ENCODE measurements around the gene SOCS7.

Gene SOCS7

DNA sequence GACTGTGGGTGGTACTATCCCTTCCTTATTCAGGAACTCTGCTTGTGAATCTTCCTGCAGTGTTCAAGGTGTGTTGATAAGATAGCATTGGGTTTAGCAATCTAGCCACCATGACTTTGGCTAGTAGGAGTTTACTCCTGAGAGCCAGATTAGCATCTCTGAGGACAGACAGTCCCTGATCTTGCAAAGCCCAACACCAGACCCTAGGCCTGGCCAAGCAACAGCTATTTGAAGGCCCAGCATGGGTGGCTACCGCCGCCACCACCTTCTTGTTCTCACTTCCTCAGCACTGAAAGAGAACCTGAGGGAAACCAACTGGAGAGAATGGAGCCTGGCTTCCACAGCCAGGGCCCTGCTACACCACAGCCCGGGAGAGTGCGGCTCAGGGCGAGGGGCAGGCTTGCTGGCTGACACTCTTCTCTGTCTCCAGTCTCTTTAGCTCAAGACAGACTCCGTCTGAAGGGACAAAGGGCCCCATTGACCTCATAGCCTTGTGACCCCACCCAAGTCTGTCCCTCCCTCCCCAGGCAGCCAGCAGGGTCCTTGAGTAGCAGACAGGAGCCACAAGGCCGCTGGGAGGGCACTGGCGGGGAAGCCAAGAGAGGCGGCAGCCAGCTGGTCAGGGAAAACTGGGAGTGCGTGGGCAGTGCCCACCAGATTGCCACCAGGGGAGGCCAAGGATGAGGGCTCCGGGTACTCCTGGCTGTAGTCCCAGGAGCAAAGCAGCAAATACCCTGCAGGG lies 65.7 kb downstream of the SOCS7 start:
- TF ChIP-seq, protein P1, sequence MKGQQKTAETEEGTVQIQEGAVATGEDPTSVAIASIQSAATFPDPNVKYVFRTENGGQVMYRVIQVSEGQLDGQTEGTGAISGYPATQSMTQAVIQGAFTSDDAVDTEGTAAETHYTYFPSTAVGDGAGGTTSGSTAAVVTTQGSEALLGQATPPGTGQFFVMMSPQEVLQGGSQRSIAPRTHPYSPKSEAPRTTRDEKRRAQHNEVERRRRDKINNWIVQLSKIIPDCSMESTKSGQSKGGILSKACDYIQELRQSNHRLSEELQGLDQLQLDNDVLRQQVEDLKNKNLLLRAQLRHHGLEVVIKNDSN (IDR thresholded peaks at IDR 0.05) = no peak
- TF ChIP-seq RAD21 (IDR thresholded peaks at IDR 0.05; ENCODE audit: low read depth) = no peak
- TF ChIP-seq FOXM1 (IDR thresholded peaks at IDR 0.05; ENCODE audit: borderline replicate concordance, low read depth) = no peak
- TF ChIP-seq, protein P2, sequence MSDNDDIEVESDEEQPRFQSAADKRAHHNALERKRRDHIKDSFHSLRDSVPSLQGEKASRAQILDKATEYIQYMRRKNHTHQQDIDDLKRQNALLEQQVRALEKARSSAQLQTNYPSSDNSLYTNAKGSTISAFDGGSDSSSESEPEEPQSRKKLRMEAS (IDR thresholded peaks at IDR 0.05) = no peak
- no peak for TF ChIP-seq ZBTB7A (IDR thresholded peaks at IDR 0.05; ENCODE audit: low read depth)
- TF ChIP-seq TCF12 (IDR thresholded peaks at IDR 0.05; ENCODE audit: low read depth) = no peak
- no peak for TF ChIP-seq EP300 (IDR thresholded peaks at IDR 0.05; ENCODE audit: borderline replicate concordance)

- TF ChIP-seq TAF1 (IDR thresholded peaks at IDR 0.05; ENCODE audit: low read depth) = no peak
- peak; percentile 53 for TF ChIP-seq ZBTB7A (IDR thresholded peaks at IDR 0.05; ENCODE audit: low read depth)
These were observed 66.5 kb downstream of the SOCS7 start for GRCh38 chr17:38418062-38418692.

GRCh38 chr17:38418693-38419507 lies 67.3 kb downstream of the SOCS7 start:
- TF ChIP-seq, protein P2 (IDR thresholded peaks at IDR 0.05) = peak; percentile 43; the same call in 1 of the 2 replicates
- peak; percentile 40 for TF ChIP-seq ZBTB7A (IDR thresholded peaks at IDR 0.05; ENCODE audit: low read depth)
- no peak for TF ChIP-seq CREB1 (IDR thresholded peaks at IDR 0.05; ENCODE audit: low read depth)
- no peak for TF ChIP-seq NFIC (IDR thresholded peaks at IDR 0.05)
- TF ChIP-seq EGR1 (IDR thresholded peaks at IDR 0.05) = no peak
- TF ChIP-seq TCF12 (IDR thresholded peaks at IDR 0.05; ENCODE audit: low read depth) = no peak

DNA sequence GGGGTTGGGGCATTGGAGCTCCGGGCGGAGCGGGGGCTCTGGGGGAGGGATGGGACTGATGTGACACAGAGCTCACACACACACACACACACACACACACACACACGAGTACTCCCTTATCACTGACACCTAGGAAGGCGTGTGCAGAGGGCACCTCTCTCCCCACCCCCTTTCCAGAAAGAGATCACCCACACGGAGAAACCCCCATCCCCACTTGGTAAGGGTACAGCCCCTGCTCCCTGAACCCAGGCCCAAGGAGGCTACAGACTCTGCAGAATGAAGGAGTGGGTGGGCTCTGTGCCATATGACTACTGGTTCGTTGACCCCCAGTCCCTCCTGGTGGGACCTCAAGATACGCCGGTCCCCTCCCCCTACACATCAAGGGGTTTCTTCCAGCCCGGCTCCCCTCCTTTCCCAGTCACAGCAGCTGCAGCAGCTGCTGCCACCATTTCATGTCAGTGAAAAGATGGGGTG lies 67.9 kb downstream of the SOCS7 start:
- TF ChIP-seq REST (IDR thresholded peaks at IDR 0.05; ENCODE audit: low read depth) (no peak), EP300 (IDR thresholded peaks at IDR 0.05; ENCODE audit: borderline replicate concordance) (no peak), ZBTB7A (IDR thresholded peaks at IDR 0.05; ENCODE audit: low read depth) (peak; percentile 13; the same call in 1 of the 2 replicates)
- TF ChIP-seq, protein P1 (IDR thresholded peaks at IDR 0.05) = no peak

- TF ChIP-seq, protein P1 (IDR thresholded peaks at IDR 0.05) = no peak
- TF ChIP-seq RAD21 (IDR thresholded peaks at IDR 0.05; ENCODE audit: low read depth) = no peak
- TF ChIP-seq CEBPB (IDR thresholded peaks at IDR 0.05) = no peak
- TF ChIP-seq, protein P2 (IDR thresholded peaks at IDR 0.05) = no peak
- no peak for TF ChIP-seq CREB1 (IDR thresholded peaks at IDR 0.05; ENCODE audit: low read depth)
- TF ChIP-seq TCF12 (IDR thresholded peaks at IDR 0.05; ENCODE audit: low read depth) = no peak
- no peak for TF ChIP-seq FOXM1 (IDR thresholded peaks at IDR 0.05; ENCODE audit: borderline replicate concordance, low read depth)
- no peak for TF ChIP-seq NFIC (IDR thresholded peaks at IDR 0.05)
- no peak for TF ChIP-seq REST (IDR thresholded peaks at IDR 0.05; ENCODE audit: low read depth)
- no peak for TF ChIP-seq YY1 (IDR thresholded peaks at IDR 0.05; ENCODE audit: low read depth)
- TF ChIP-seq TAF1 (IDR thresholded peaks at IDR 0.05; ENCODE audit: low read depth) = no peak
- no peak for TF ChIP-seq EP300 (IDR thresholded peaks at IDR 0.05; ENCODE audit: borderline replicate concordance)
- no peak for TF ChIP-seq TEAD4 (IDR thresholded peaks at IDR 0.05)
- no peak for TF ChIP-seq EGR1 (IDR thresholded peaks at IDR 0.05)
- no peak for TF ChIP-seq ZBTB7A (IDR thresholded peaks at IDR 0.05; ENCODE audit: low read depth)
These were observed 68.9 kb downstream of the SOCS7 start for GRCh38 chr17:38420518-38420917.

Data from Ishikawa (cell line).